ENCODE data around the gene NUTM2B. TPM values are rescaled to one million over a fixed set of nuclear protein-coding genes. Genes with fewer than 3 reads are reported as not detected.
"Not testable (repeated sequence)": the region's sequence is repeated elsewhere in the genome, so short reads cannot be mapped to it uniquely, and the experiment has no call there.

Gene NUTM2B
- polyA plus RNA-seq, 6 donors from 2014 or later = 0.15 TPM; not detected in 5

- not testable (repeated sequence) for DNase-seq; H3K36me3 Mint-ChIP-seq; ATAC-seq (ENCODE audit: low read depth in 2 of 2); H3K27me3 Mint-ChIP-seq; H3K27ac Mint-ChIP-seq; H3K4me3 Mint-ChIP-seq; H3K9me3 Mint-ChIP-seq
- peaks cover 0 to 10% (median 0%) of the 10 kb centered on the region in 3 donors for H3K4me1 Mint-ChIP-seq
Observed at GRCh38 chr10:79696596-79696995, 6.4 kb upstream of the NUTM2B start.

- not testable (repeated sequence) for H3K27me3 Mint-ChIP-seq, H3K27ac Mint-ChIP-seq, H3K9me3 Mint-ChIP-seq, DNase-seq, H3K4me3 Mint-ChIP-seq, H3K36me3 Mint-ChIP-seq
- peak in 1 of 2 donors; percentile 39 for ATAC-seq (ENCODE audit: low read depth in 2 of 2)
- H3K4me1 Mint-ChIP-seq = peaks cover 0 to 10% (median 0%) of the 10 kb centered on the region in 3 donors
Observed at GRCh38 chr10:79697141-79697540, 5.9 kb upstream of the NUTM2B start.

- not testable (repeated sequence) for H3K4me1 Mint-ChIP-seq; H3K27me3 Mint-ChIP-seq; DNase-seq; H3K27ac Mint-ChIP-seq; ATAC-seq (ENCODE audit: low read depth in 2 of 2); H3K36me3 Mint-ChIP-seq; H3K4me3 Mint-ChIP-seq; H3K9me3 Mint-ChIP-seq
Observed at GRCh38 chr10:79700381-79700944, 2.6 kb upstream of the NUTM2B start.

- not testable (repeated sequence) for H3K9me3 Mint-ChIP-seq; H3K4me3 Mint-ChIP-seq; DNase-seq; H3K27ac Mint-ChIP-seq; H3K36me3 Mint-ChIP-seq; ATAC-seq (ENCODE audit: low read depth in 2 of 2); H3K27me3 Mint-ChIP-seq; H3K4me1 Mint-ChIP-seq
Observed at GRCh38 chr10:79707017-79707416, 4.0 kb downstream of the NUTM2B start.

- H3K4me1 Mint-ChIP-seq; H3K27me3 Mint-ChIP-seq; DNase-seq; H3K36me3 Mint-ChIP-seq; H3K4me3 Mint-ChIP-seq; ATAC-seq (ENCODE audit: low read depth in 2 of 2); H3K9me3 Mint-ChIP-seq; H3K27ac Mint-ChIP-seq: not testable (repeated sequence)
Observed at GRCh38 chr10:79714976-79715375, 11.9 kb downstream of the NUTM2B start.

- not testable (repeated sequence) for H3K9me3 Mint-ChIP-seq; H3K36me3 Mint-ChIP-seq; H3K27me3 Mint-ChIP-seq; H3K27ac Mint-ChIP-seq; H3K4me1 Mint-ChIP-seq; H3K4me3 Mint-ChIP-seq; ATAC-seq (ENCODE audit: low read depth in 2 of 2); DNase-seq
Observed at GRCh38 chr10:79716917-79717579, 14.0 kb downstream of the NUTM2B start.

GRCh38 chr10:79720000-79720399, 17.0 kb downstream of the NUTM2B start:
- not testable (repeated sequence) for H3K27ac Mint-ChIP-seq; H3K4me3 Mint-ChIP-seq; DNase-seq; H3K36me3 Mint-ChIP-seq; ATAC-seq (ENCODE audit: low read depth in 2 of 2); H3K27me3 Mint-ChIP-seq; H3K9me3 Mint-ChIP-seq; H3K4me1 Mint-ChIP-seq

GRCh38 chr10:79726620-79727019, 23.6 kb downstream of the NUTM2B start:
- not testable (repeated sequence) for H3K4me3 Mint-ChIP-seq; DNase-seq; H3K9me3 Mint-ChIP-seq; H3K36me3 Mint-ChIP-seq; H3K4me1 Mint-ChIP-seq; ATAC-seq (ENCODE audit: low read depth in 2 of 2); H3K27me3 Mint-ChIP-seq
- H3K27ac Mint-ChIP-seq = peak overlapping the region in 1 of 6 donors; percentile 69

- not testable (repeated sequence) for ATAC-seq (ENCODE audit: low read depth in 2 of 2); H3K36me3 Mint-ChIP-seq; H3K4me1 Mint-ChIP-seq; H3K27ac Mint-ChIP-seq; H3K27me3 Mint-ChIP-seq
- peaks cover 0 to 11% (median 0%) of the 10 kb centered on the region in 7 donors for H3K9me3 Mint-ChIP-seq
- DNase-seq = peak; percentile 0
- H3K4me3 Mint-ChIP-seq = peak overlapping the region in 1 of 8 donors; percentile 37
Observed at GRCh38 chr10:79744844-79745243, 41.8 kb downstream of the NUTM2B start.

GRCh38 chr10:79748510-79748909, 45.5 kb downstream of the NUTM2B start:
- ATAC-seq (ENCODE audit: low read depth in 2 of 2); H3K9me3 Mint-ChIP-seq; H3K27me3 Mint-ChIP-seq; H3K4me3 Mint-ChIP-seq; H3K36me3 Mint-ChIP-seq; DNase-seq; H3K27ac Mint-ChIP-seq: not testable (repeated sequence)
- H3K4me1 Mint-ChIP-seq = peaks cover 10 to 15% (median 12%) of the 10 kb centered on the region in 3 donors

- not testable (repeated sequence) for DNase-seq; ATAC-seq (ENCODE audit: low read depth in 2 of 2); H3K36me3 Mint-ChIP-seq; H3K27me3 Mint-ChIP-seq; H3K27ac Mint-ChIP-seq; H3K4me3 Mint-ChIP-seq; H3K9me3 Mint-ChIP-seq
- H3K4me1 Mint-ChIP-seq = peaks cover 10 to 28% (median 14%) of the 10 kb centered on the region in 3 donors
Observed at GRCh38 chr10:79753601-79754000, 50.6 kb downstream of the NUTM2B start.

- ATAC-seq (ENCODE audit: low read depth in 2 of 2); H3K27me3 Mint-ChIP-seq; DNase-seq; H3K4me3 Mint-ChIP-seq; H3K36me3 Mint-ChIP-seq; H3K9me3 Mint-ChIP-seq: not testable (repeated sequence)
- Mint-ChIP-seq H3K27ac (peak overlapping the region in 1 of 6 donors; percentile 63), H3K4me1 (peaks cover 0 to 15% (median 4%) of the 10 kb centered on the region in 3 donors)
Observed at GRCh38 chr10:79758297-79758993, 55.4 kb downstream of the NUTM2B start.
